ENCODE measurements around the gene MRPL55. TPM values are rescaled to one million over a fixed set of nuclear protein-coding genes. Genes with fewer than 3 reads are reported as not detected.
"Not testable (repeated sequence)": the region's sequence is repeated elsewhere in the genome, so short reads cannot be mapped to it uniquely, and the experiment has no call there.

MRPL55 gene
- total RNA-seq, 6 experiments from 2014 or later: 48.3 to 55.4 (median 49.6) TPM

- no peak overlapping the region for H3K4me3 Mint-ChIP-seq
- peaks cover 3% of the 10 kb centered on the region for H3K36me3 Mint-ChIP-seq (ENCODE audit: low read depth)
- TF ChIP-seq CTCF (IDR thresholded peaks at IDR 0.05): no peak
- H3K9me3 Mint-ChIP-seq: peaks cover 8% of the 10 kb centered on the region
- no peak for DNase-seq
- H3K27ac Mint-ChIP-seq: no peak overlapping the region
- peaks cover 6% of the 10 kb centered on the region for H3K27me3 Mint-ChIP-seq (ENCODE audit: insufficient read depth)
- H3K4me1 Mint-ChIP-seq (ENCODE audit: low read depth): peaks cover 18% of the 10 kb centered on the region
Observed at GRCh38 chr1:228112617-228113016, 3.5 kb upstream of the MRPL55 start.

- peaks cover 5% of the 10 kb centered on the region for H3K9me3 Mint-ChIP-seq
- no peak for TF ChIP-seq CTCF (IDR thresholded peaks at IDR 0.05)
- H3K4me1 Mint-ChIP-seq (ENCODE audit: low read depth): peaks cover 18% of the 10 kb centered on the region
- no peak for DNase-seq
- H3K4me3 Mint-ChIP-seq: no peak overlapping the region
- H3K36me3 Mint-ChIP-seq (ENCODE audit: low read depth): no peaks in the 10 kb centered on the region
- H3K27ac Mint-ChIP-seq: no peak overlapping the region
- peaks cover 6% of the 10 kb centered on the region for H3K27me3 Mint-ChIP-seq (ENCODE audit: insufficient read depth)
Observed at GRCh38 chr1:228112167-228112566, 3.1 kb upstream of the MRPL55 start.

GRCh38 chr1:228111315-228111714 is 2.2 kb upstream of the MRPL55 start:
- H3K4me3 Mint-ChIP-seq, H3K9me3 Mint-ChIP-seq, H3K27ac Mint-ChIP-seq: not testable (repeated sequence)

GRCh38 chr1:228110556-228110955 is 1.5 kb upstream of the MRPL55 start:
- no peak overlapping the region for H3K27ac Mint-ChIP-seq
- no peaks in the 10 kb centered on the region for H3K36me3 Mint-ChIP-seq (ENCODE audit: low read depth)
- H3K27me3 Mint-ChIP-seq (ENCODE audit: insufficient read depth): peaks cover 6% of the 10 kb centered on the region
- no peaks in the 10 kb centered on the region for H3K9me3 Mint-ChIP-seq
- TF ChIP-seq CTCF (IDR thresholded peaks at IDR 0.05): no peak
- H3K4me3 Mint-ChIP-seq: no peak overlapping the region
- DNase-seq: no peak
- H3K4me1 Mint-ChIP-seq (ENCODE audit: low read depth): peaks cover 18% of the 10 kb centered on the region

More at GRCh38 chr1:228111315-228111714, 2.2 kb upstream of the MRPL55 start:
- not testable (repeated sequence) for H3K27me3 Mint-ChIP-seq (ENCODE audit: insufficient read depth); H3K36me3 Mint-ChIP-seq (ENCODE audit: low read depth); DNase-seq
- H3K4me1 Mint-ChIP-seq (ENCODE audit: low read depth): peaks cover 18% of the 10 kb centered on the region

GRCh38 chr1:228109962-228110488 is 926 bp upstream of the MRPL55 start:
- peak overlapping the region; percentile 82 for H3K27ac Mint-ChIP-seq
- H3K4me3 Mint-ChIP-seq: peak overlapping the region; percentile 92
- no peak for TF ChIP-seq CTCF (IDR thresholded peaks at IDR 0.05)
- peaks cover 6% of the 10 kb centered on the region for H3K27me3 Mint-ChIP-seq (ENCODE audit: insufficient read depth)
- peaks cover 18% of the 10 kb centered on the region for H3K4me1 Mint-ChIP-seq (ENCODE audit: low read depth)
- no peak for DNase-seq
- H3K36me3 Mint-ChIP-seq (ENCODE audit: low read depth): no peaks in the 10 kb centered on the region
- H3K9me3 Mint-ChIP-seq: no peaks in the 10 kb centered on the region

GRCh38 chr1:228108742-228109072 is 392 bp downstream of the MRPL55 start:
- H3K4me1 Mint-ChIP-seq (ENCODE audit: low read depth): peaks cover 26% of the 10 kb centered on the region

More at GRCh38 chr1:228108742-228109072, 392 bp downstream of the MRPL55 start:
- Mint-ChIP-seq H3K9me3 (no peaks in the 10 kb centered on the region), H3K27ac (peak overlapping the region; percentile 82), H3K27me3 (ENCODE audit: insufficient read depth) (peaks cover 6% of the 10 kb centered on the region), H3K4me3 (peak overlapping the region; percentile 92), H3K36me3 (ENCODE audit: low read depth) (no peaks in the 10 kb centered on the region)
- no peak for DNase-seq
- no peak for TF ChIP-seq CTCF (IDR thresholded peaks at IDR 0.05)
